HTERT RPE-1 (cell line): ENCODE data around the gene DOK6.
"Not testable (repeated sequence)": the region's sequence is repeated elsewhere in the genome, so short reads cannot be mapped to it uniquely, and the experiment has no call there.

Source experiments
- in situ Hi-C: fragments of 300-500 bp; cut with MboI; formaldehyde crosslinking; loops from 4 replicates; pipeline ENCODE4 v1.14.3; 2020; ENCODE audit warnings: low sequenced_read_pairs

Gene DOK6

GRCh38 chr18:69617408-69617807, 216.7 kb downstream of the DOK6 start:
- in situ Hi-C loops, result no loop called here

GRCh38 chr18:69617888-69618287, 217.2 kb downstream of the DOK6 start:
- in situ Hi-C loops, result no loop called here

GRCh38 chr18:69622184-69622583, 221.5 kb downstream of the DOK6 start:
- in situ Hi-C loops, result no loop called here

GRCh38 chr18:69622961-69623360, 222.3 kb downstream of the DOK6 start:
- in situ Hi-C loops, result no loop called here

GRCh38 chr18:69626171-69626570, 225.5 kb downstream of the DOK6 start:
- in situ Hi-C loops, result no loop called here

- in situ Hi-C loops, result no loop called here
Measured at GRCh38 chr18:69626643-69627242, 226.1 kb downstream of the DOK6 start.

- in situ Hi-C loops, result no loop called here
Measured at GRCh38 chr18:69628774-69629359, 228.2 kb downstream of the DOK6 start.

GRCh38 chr18:69631281-69631680, 230.6 kb downstream of the DOK6 start:
- in situ Hi-C loops, result no loop called here

GRCh38 chr18:69635482-69635881, 234.8 kb downstream of the DOK6 start:
- in situ Hi-C loops, result no loop called here

GRCh38 chr18:69636529-69637301, 236.0 kb downstream of the DOK6 start:
- in situ Hi-C loops, result no loop called here

GRCh38 chr18:69638056-69638455, 237.4 kb downstream of the DOK6 start:
- in situ Hi-C loops, result no loop called here

GRCh38 chr18:69647702-69648101, 247.0 kb downstream of the DOK6 start:
- in situ Hi-C loops, result no loop called here

- in situ Hi-C loops, result no loop called here
Measured at GRCh38 chr18:69648486-69648885, 247.8 kb downstream of the DOK6 start.

GRCh38 chr18:69649684-69650083, 249.0 kb downstream of the DOK6 start:
- in situ Hi-C loops, result no loop called here

- in situ Hi-C loops, result no loop called here
Measured at GRCh38 chr18:69651243-69651642, 250.6 kb downstream of the DOK6 start.

- in situ Hi-C loops, result no loop called here
Measured at GRCh38 chr18:69655816-69656215, 255.1 kb downstream of the DOK6 start.

- in situ Hi-C loops, result no loop called here
Measured at GRCh38 chr18:69658103-69658502, 257.4 kb downstream of the DOK6 start.

- in situ Hi-C loops, result no loop called here
Measured at GRCh38 chr18:69658685-69659084, 258.0 kb downstream of the DOK6 start.

- in situ Hi-C loops, result no loop called here
Measured at GRCh38 chr18:69659142-69659651, 258.5 kb downstream of the DOK6 start.

- in situ Hi-C loops, result not testable (repeated sequence)
Measured at GRCh38 chr18:69662090-69662489, 261.4 kb downstream of the DOK6 start.

- in situ Hi-C loops, result no loop called here
Measured at GRCh38 chr18:69664399-69664798, 263.7 kb downstream of the DOK6 start.

- in situ Hi-C loops, result no loop called here
Measured at GRCh38 chr18:69674292-69674877, 273.7 kb downstream of the DOK6 start.
